NOMO-1 treated with DMSO at 0.1 percent for 48 hours (cell line): Measurements from ENCODE around the gene RHBDD2.
"Not testable (repeated sequence)": the region's sequence is repeated elsewhere in the genome, so short reads cannot be mapped to it uniquely, and the experiment has no call there.

ENCODE experiments used
- DNase-seq: peaks from one replicate; lab custom pipeline; 2025; ENCODE audit not compliant: unreplicated experiment; lab: John Stamatoyannopoulos, UW

RHBDD2 gene

DNA sequence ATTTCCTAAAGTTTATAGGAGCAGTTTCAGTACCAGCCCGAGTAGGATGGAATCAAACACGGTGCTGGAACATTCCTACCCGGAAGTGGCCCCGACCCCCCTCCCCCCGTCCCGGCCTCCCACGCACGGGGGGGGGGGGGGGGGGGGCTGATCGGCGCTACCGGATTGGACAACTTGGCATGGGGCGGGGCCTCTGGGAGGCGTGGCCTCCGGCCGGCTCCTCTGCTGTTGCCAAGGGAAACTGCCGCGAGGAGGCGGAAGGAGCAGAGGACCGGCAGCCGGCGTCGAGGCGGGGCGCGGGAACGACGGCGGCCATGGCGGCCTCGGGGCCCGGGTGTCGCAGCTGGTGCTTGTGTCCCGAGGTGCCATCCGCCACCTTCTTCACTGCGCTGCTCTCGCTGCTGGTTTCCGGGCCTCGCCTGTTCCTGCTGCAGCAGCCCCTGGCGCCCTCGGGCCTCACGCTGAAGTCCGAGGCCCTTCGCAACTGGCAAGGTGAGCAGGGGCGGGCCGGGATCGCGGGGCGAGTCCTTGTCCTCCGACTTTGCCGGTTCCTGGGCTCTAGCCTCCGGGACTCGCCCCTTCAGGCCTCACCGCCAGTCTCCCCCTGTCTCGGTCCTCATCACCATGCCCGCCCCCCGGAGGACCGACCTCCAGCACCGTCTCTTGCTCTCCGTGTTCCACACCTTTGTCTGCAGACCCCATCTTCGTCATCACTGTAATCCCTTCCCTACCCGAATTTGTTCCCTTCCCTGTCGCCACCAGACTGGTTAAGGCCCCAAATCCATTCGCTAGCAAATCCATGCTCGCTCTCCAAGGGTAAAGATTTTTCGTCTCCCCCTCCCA is at the start of gene RHBDD2:
RHBDD2 (plus strand) TSS at position 266 of the 843 bp plus-strand sequence; CDS start at position 315, 49 bp downstream.
- peak; percentile 98 for DNase-seq

DNA sequence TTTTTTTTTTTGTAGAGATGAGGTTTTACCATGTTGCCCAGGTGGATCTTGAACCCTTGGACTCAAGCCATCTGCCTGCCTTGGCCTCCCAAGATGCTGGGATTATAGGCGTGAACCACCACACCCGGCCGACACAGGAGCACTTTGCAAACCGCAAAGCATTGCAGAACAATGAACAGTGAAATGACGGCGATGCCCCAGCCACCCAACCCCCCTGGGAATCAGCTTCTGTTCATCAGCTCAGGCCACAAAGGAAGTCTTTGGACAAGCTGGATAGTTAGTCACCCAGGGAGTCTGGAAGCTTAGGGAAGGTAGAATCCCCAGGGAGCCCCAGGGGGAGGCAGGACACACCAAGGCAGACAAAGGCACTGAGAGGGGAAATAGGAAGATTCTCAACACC is 49.2 kb upstream of the RHBDD2 start:
- DNase-seq, result not testable (repeated sequence)

DNA sequence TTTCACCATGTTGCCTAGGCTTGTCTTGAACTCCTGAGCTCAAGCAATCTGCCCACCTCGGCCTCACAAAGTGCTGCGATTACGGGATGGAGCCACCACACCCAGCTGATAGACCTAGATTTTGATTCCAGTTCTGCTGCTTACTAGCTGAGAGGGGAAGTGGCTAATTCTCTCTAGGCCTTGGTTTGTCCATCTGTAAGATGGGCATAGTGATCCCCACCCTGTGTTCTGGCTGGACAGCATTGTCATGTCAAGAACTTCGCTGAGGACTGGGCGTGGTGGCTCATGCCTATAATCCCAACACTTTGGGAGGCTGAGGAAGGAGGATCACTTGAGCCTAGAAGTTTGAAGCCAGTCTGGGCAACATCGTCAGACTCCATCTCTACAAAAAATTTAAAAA is 47.9 kb upstream of the RHBDD2 start:
- DNase-seq, result no peak

DNA sequence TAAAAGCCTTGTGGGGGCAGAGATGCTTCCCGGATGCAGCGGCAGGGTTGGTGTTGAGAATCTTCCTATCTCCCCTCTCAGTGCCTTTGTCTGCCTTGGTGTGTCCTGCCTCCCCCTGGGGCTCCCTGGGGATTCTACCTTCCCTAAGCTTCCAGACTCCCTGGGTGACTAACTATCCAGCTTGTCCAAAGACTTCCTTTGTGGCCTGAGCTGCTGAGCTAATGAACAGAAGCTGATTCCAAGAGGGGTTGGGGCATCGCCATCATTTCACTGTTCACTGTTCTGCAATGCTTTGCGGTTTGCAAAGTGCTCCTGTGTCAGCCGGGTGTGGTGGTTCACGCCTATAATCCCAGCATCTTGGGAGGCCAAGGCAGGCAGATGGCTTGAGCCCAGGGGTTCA is 45.2 kb upstream of the RHBDD2 start:
- DNase-seq, result not testable (repeated sequence)

DNA sequence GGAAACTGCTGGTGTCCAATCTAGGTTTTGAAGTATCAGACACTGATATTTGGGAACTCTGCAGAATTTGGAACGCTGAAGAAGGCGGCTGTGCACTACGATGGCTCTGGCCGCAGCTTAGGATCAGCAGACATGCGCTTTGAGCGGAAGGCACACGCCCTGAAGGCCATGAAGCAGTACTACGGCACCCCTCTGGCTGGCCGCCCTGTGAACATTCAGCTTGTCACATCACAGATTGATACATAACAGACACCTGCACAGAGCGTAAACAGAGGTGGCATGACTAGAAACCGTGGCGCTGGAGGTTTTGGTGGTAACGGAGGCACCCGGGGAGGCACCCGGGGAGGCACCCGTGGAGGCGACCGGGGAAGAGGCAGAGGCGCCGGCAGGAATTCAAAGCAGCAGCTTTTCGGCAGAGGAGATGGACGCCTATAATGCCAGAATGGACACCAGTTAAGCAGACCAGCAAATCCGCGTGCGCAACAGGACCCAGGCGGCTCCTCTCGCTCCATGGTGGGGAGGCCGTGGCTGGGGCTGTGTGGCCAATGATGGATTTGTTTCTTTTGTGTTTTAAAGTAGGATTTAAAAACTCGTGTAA is 43.0 kb upstream of the RHBDD2 start:
- DNase-seq, result no peak

DNA sequence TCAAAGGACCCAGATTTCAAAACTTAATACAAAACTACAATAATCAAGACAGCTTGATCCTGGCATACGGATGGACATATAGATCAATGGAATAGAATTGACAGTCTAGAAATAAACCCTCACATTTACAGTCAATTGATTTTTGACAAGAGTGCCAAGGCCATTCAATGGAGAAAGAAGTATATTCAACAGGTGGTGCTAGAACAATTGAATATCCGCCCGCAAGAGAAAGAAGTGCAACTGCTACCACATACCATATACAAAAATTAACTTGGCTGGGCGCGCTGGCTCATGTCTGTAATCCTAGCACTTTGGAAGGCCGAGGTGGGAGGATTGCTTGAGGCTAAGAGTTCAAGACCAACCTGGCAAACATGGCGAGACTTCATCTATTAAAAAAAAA is 42.0 kb upstream of the RHBDD2 start:
- no peak for DNase-seq

DNA sequence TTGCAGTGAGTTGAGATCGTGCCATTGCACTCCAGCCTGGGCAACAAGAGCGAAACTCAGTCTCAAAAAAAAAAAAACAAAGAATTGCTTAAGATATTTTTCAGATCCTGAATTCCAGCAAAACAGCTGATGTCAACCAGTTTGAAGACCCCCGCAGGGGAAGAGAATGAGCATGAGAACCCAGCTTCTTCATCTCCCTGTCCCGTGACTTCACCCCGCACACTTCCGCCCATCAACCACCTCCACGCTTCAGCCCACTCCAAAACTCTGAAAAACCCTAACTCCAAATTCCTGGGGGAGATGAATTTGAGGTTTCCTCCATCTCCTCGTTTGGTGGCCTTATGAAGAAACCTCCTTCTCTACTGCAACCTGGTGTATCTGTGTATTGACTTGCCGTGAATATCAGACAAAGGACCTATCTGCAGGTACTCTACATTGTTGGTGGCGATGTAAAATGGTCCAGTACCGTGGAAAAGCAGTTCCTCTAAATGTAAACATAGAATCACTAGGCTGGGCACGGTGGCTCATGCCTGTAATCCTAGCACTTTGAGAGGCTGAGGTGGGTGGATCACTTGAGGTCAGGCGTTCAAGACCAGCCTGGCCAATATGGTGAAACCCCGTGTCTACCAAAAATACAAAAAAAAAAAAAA is 40.4 kb upstream of the RHBDD2 start:
- not testable (repeated sequence) for DNase-seq

DNA sequence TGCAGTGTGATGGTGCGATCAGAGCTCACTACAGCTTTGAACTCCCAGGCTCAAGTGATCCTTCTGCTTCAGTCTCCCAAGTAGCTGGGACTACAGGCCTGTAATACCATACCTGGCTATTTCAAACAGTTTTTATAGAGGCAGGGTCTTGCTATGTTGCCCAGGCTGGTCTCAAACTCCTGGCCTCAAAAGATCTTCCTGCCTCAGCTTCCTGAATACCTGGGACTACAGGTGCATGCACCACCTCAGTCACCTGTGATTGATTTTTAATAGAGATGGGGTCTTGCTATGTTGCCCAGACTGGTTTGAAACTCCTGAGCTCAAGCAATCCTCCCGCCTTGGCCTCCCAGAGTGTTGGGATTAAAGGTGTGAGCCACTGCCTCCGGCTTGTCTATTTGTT is 38.8 kb upstream of the RHBDD2 start:
- DNase-seq, result no peak

DNA sequence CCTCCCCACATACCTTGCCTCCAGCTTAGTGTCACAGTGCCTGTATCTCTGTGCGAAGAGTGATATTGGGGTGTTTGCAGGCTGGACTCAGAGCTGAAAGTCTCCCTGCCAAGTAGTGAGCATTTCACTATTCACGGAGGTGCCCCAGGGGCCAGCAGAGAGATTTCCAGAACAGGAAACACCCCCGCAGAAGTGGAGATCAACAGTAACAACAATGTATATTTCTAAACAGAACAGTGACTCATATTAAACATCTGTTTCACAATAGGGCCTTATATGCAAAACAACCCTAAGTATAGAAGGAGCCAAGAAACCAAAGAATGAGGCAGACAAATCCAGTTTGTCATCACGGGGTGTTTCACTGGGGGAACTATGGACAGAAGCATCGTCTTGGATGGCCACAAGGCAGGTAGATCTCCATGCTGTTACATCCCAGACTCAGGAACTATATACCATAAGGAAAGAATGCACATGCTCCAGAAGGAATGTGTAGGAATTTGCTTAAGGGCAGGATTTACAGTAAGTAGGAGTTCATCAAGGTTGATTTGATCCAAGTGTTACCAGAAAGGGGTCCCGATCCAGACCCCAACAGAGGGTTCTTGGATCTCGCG is 35.9 kb upstream of the RHBDD2 start:
- peak; percentile 99 for DNase-seq

DNA sequence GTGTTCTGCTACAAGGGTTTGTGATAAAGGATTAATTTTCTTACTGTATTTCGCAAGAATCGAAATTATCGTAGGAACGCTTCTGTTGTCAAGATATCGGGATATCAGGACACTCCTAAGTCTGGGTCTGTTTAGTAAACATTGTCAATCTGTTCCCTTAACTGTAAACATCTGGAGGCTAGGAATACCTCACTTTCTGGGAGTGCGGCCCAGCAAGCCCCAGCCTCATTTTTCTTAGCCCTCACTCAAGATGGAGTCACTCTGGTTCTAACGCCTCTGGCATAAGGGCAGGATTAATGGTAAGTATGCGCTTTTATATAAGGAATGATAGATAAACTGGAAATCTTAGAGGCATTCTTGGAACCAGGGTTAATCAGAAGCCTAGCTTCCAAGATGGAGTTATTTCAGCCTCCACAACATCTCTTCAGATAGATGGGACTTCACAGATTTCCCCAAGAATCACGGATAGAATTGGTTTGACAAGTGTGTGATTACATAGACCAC is 35.2 kb upstream of the RHBDD2 start:
- no peak for DNase-seq

DNA sequence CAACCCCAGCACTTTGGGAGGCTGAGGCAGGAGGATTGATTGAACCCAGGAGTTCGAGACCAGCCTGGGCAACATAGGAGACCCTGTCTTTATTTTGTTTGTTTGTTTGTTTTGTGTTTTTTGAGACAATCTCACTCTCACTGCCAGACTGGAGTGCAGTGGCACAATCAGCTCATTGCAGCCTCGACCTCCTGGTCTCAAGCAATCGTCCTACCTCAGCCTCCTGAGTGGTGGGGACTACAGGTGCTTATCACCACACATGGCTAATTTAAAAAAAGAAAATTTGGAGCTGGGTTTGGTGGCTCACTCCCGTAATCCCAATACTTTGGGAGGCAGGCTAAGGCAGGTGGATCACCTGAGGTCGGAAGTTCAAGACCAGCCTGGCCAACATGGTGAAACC is 34.7 kb upstream of the RHBDD2 start:
- DNase-seq, result no peak

DNA sequence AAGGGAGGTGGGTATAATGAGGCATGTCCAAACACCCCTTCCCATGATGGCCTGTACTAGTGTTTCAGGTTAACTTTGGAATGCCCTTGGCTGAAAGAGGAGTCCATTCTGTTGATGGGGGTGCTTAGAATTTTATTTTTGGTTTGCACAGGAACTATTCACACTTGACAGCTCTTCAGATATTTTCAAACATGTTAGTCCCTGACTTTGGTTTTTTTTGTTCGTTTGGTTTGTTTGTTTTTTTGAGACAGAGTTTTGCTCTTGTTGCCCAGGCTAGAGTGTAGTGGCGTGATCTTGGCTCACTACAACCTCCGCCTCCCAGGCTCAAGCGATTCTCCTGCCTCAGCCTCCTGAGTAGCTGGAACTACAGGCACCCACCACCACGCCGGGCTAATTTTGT is 33.7 kb upstream of the RHBDD2 start:
- DNase-seq, result not testable (repeated sequence)

DNA sequence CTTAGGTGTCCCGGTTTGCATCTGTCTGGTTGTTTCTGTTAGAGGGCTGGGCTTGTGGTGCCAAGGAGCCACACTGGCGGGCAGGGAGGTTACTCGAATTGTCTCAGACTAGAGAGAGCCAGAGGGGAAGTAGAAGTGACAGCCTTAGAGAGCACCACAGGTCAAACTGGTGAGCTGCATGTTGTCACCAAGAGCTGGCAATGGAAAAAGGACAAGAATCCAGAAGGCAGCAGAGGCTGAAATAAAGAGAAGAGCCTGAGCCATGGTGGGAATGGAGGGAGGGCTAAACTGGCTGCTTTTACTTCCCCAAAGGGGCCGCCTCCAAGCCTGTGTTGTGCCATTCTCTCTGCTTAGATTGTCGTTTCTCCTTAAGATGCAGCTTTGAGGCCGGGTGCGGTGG is 31.1 kb upstream of the RHBDD2 start:
- peak; percentile 85 for DNase-seq

DNA sequence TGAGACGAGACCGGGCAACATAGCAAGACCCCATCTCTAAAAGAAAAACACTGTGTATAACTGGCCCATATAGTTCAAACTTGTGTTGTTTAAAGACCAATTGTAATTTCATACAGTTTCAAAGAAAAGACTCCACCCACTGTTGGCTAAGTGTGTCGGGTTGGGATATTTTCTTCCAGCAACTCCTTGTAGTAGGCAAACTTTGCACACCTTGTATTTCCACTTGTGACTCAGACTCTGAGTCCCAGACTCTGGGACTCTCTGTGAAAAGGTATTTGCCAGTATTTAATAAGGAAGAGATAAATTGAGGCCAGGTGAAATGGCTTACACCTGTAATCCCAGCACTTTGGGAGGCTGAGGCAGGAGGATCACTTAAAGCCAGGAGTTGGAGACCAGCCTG is 29.3 kb upstream of the RHBDD2 start:
- no peak for DNase-seq

DNA sequence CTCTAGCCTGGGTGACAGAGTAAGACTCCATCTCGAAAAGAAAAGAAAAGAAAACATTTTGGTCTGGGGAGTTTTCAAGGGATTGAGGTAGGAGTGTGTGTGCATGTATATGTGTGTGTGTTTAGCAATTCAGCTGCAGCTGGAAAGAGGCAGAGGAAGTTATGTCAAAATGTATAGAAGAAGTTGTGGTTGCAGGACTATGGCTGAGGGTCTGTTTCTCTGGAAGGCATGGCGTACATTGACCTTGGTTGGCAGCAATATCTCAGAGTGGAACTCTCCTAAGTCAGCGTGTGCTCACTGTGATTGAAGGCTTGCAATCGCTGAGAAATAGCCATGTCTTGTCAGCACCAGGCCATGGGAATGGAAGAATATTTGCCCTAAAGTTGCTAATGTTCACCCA is 28.6 kb upstream of the RHBDD2 start:
- peak; percentile 100 for DNase-seq

DNA sequence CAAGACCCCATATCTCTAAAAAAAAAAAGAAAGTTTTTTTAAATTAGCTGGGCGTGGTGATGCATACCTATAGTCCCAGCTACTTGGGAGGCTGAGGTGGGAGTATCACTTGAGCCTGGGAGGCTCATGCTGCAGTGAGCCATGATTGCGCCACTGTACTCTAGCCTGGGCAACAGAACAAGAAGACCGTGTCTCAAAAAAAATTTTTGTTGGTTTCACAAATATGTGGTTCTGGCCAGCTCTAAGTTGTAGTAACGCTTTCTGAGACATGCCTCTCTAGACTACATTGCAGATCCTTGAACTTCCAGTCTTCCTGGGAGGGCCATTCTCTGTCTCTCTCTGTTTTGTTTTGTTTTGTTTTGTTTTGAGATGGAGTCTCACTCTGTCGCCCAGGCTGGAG is 24.6 kb upstream of the RHBDD2 start:
- DNase-seq, result no peak

DNA sequence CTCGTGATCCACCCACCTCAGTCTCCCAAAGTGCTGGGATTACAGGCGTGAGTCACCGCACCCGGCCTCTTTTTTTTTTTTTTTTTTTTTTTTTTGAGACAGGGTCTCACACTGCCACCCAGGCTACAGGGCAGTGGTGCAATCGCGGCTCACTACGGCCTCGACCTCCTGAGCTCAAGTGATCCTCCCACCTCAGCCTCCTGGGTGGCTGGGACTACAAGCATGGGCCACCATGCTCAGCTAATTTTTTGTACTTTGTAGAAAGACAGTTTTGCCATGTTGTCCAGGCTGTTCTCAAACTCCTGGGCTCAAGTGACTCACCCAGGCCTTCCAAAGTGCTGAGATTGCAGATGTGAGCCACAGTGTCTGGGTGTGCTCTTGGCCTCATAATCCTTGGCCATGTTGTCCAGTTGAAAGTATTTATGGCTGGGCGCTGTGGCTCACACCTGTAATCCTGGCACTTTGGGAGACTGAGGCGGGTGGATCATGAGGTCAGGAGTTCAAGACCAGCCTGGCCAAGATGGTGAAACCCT is 24.0 kb upstream of the RHBDD2 start:
- not testable (repeated sequence) for DNase-seq

DNA sequence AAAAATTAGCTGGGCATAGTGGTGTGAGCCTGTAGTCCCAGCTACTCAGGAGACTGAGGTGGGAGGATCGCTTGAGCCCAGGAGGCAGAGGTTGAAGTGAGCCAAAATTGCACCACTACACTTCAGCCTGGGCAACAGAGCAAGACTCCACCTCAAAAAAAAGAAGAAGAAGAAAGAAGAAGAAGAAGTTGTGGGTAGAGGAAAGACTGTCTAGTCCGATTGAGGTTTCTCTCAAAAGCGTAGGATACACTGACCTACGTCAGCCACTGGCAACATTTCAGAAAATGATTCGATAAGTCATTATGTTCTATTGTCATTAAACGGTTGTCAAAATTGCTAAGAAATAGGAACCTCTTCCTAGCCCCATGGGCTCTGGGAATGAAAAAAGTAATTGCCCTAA is 22.3 kb upstream of the RHBDD2 start:
- peak; percentile 99 for DNase-seq

DNA sequence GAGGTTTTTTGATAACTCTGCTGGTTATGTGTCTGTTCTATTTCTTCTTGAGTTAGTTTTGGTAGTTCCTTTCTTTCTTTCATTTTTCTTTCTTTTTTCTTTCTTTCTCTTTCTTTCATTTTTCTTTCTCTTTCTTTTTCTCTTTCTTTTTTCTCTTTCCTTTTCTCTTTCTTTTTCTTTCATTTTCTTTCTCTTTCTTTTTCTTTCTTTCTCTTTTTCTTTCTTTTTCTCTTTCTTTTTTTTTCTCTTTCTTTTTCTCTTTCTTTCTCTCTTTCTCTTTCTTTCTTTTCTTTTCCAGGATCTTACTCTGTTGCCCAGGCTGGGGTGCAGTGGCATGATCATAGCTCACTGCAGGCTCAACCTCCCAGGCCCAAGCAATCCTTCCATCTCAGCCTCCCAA is 20.4 kb upstream of the RHBDD2 start:
- no peak for DNase-seq

DNA sequence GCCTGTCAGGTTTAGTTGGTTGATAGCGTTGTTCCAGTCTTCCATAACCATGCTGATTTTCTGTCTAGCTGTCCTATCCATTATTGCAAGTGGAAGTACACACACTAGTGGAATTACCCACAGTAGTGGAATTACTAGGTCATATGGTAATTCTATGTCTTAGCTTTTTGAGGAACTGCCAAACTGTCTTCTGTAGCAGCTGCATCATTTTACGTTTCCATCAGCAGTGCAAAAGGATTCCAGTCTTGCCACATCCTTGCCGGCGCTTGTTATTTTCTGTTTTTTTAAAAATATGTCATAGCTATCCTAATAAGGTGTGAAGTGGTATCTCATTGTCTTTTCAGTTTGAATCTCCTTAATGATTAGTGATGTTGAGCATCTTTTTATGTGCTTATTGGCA is 17.2 kb upstream of the RHBDD2 start:
- DNase-seq, result peak; percentile 97

DNA sequence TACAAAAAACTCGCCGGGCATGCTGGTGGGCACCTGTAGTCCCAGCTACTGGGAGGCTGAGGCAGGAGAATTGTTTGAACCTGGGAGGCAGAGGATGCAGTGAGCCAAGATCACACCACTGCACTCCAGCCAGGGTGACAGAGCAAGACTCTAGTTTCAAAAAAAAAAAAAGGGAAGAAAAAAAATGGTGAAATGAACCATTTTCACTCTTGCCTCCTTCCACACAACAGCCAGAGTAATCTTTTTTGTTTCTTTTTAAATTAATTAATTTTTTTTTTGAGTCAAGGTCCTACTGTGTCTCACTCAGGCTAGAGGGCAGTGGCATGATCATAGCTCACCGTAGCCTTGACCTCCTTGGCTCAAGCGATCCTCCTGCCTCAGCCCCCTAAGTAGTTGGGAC is 14.6 kb upstream of the RHBDD2 start:
- peak; percentile 19 for DNase-seq
